ENCODE data around the gene ARHGAP12. TPM values are rescaled to one million over a fixed set of nuclear protein-coding genes. Genes with fewer than 3 reads are reported as not detected.

The ARHGAP12 gene
- total RNA-seq, 1 donor from 2014 or later = 11.4 TPM

DNA sequence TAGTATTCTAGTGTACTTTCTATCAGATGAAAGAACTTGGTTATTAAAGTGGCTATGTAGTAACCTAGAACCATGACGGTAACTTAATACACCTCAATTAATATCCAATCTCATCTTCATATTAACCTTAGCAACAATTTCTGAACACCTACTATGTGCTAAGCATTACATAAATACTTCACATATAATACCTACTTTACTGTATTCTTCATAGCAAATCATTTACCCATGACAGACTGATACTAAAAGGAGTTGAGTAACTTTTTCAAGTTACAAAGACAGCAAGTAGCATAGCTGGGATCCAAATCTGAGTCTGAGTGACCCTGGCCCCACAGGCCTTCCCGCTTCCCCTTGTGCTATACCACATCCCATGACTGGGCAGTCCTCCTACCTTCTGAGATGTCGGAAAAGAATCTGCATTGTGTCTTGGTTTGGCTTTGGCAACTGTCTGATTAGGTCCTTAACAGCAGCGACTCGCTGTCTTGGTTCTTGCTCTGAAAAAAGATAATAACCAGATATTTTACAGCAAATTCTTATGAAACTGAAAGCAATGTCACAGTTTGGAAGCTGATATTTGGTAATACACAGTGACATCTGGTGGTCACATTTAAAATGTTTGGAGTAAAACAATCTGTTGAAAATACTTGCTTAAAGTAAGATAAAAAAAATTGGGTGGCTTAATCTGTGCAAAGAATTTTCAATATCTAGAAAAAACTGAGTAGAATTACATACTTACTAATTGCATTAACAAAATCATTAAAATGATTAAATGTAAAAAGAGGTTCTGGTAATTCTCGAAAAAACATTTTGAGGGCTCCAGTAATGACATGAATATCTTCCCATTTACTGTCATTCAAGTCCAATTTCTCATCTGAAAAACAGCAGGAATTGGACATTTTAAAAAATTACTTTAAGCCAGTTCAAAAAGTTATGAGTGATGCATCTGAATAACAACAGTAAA, 120.1 kb downstream of the ARHGAP12 start:
- TF ChIP-seq, protein P1, sequence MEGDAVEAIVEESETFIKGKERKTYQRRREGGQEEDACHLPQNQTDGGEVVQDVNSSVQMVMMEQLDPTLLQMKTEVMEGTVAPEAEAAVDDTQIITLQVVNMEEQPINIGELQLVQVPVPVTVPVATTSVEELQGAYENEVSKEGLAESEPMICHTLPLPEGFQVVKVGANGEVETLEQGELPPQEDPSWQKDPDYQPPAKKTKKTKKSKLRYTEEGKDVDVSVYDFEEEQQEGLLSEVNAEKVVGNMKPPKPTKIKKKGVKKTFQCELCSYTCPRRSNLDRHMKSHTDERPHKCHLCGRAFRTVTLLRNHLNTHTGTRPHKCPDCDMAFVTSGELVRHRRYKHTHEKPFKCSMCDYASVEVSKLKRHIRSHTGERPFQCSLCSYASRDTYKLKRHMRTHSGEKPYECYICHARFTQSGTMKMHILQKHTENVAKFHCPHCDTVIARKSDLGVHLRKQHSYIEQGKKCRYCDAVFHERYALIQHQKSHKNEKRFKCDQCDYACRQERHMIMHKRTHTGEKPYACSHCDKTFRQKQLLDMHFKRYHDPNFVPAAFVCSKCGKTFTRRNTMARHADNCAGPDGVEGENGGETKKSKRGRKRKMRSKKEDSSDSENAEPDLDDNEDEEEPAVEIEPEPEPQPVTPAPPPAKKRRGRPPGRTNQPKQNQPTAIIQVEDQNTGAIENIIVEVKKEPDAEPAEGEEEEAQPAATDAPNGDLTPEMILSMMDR (IDR thresholded peaks at IDR 0.05) = peak; percentile 49 to 66 (median 60)
- Histone ChIP-seq H3K27me3 (no peaks in the 10 kb centered on the region), H3K4me3 (peak overlapping the region; percentile 20 to 49), H3K4me1 (no peaks in the 10 kb centered on the region), H3K27ac (peak overlapping the region; percentile 38 to 66), H3K36me3 (no peaks in the 10 kb centered on the region), H3K9me3 (no peaks in the 10 kb centered on the region)
- no peak for DNase-seq (ENCODE audit: low spot score in 2 of 2)
- intact Hi-C loops (cut with DNase I) = loop anchor here (1.0 to 10.0 kb wide), 5 partner anchors 46 to 1082 kb away; partner anchors contain the start of gene ZEB1

DNA sequence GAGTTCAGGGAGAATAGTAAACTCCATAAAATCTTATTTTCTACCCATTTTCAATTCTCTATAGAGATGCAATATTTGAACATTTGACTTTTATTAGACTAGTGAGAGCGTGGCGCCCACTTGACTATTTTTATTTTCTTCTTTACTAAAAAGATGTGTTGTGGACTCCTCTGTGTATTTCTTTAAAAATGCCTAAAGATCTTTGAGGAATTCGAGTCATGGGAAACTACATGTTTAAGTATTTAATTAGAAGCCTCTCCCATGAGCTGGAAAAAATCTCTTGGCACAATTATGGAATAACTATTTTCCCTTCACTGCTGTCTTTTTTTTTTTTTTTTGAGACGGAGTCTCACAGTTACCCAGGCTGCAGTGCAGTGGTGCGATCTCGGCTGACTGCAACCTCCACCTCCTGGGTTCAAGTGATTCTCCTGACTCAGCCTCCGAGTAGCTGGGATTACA, 124.2 kb downstream of the ARHGAP12 start:
- Histone ChIP-seq H3K27me3 (no peaks in the 10 kb centered on the region), H3K27ac (no peak overlapping the region), H3K4me1 (no peaks in the 10 kb centered on the region), H3K36me3 (no peaks in the 10 kb centered on the region), H3K4me3 (no peak overlapping the region), H3K9me3 (no peaks in the 10 kb centered on the region)
- TF ChIP-seq, protein P1 (IDR thresholded peaks at IDR 0.05) = no peak
- intact Hi-C loops (cut with DNase I) = loop anchor here (10.0 kb wide), 2 partner anchors 280 to 490 kb away; partner anchors contain the start of gene ZEB1
- DNase-seq (ENCODE audit: low spot score in 2 of 2) = no peak

DNA sequence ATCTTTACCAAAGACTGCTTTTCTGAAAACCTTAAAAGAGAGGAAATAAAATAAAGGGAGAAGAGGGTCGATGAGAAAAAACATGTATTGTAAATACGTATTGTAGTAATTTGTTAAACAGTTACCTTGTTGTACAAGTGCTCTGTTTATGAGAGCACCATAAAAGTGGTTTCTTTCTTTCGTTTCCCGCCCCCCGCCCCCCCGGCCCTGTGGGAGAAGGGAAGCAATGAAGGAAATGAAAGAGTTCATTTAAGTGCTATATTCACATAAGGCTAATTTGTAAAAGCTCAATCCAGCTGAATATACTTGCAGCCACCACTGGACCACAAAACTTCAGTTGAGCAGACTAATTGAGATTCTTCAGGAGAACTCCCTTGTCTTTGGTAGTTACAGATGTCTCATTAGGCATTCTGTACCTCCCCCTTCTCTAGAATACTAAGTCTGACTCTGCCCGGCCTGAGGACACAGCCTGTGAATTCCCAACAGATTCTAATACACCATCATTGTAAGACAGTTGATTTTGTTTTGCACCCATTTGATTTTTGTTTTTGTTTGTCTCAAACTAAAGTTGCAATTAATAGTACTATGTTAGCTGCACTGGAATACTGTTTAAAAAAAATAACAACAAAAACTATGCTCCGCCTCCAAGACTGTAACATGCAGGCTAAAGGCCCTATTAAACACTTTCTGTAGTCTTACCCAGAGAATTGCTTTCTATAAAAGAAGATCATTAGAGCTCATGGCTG, 124.9 kb downstream of the ARHGAP12 start:
- TF ChIP-seq, protein P1 (IDR thresholded peaks at IDR 0.05) = no peak
- intact Hi-C loops (cut with DNase I) = loop anchor here (10.0 kb wide), 2 partner anchors 279 to 489 kb away; partner anchors contain the start of gene ZEB1
- Histone ChIP-seq H3K4me3 (no peak overlapping the region), H3K27me3 (no peaks in the 10 kb centered on the region), H3K4me1 (no peaks in the 10 kb centered on the region), H3K36me3 (no peaks in the 10 kb centered on the region), H3K9me3 (no peaks in the 10 kb centered on the region), H3K27ac (no peak overlapping the region)
- no peak for DNase-seq (ENCODE audit: low spot score in 2 of 2)

DNA sequence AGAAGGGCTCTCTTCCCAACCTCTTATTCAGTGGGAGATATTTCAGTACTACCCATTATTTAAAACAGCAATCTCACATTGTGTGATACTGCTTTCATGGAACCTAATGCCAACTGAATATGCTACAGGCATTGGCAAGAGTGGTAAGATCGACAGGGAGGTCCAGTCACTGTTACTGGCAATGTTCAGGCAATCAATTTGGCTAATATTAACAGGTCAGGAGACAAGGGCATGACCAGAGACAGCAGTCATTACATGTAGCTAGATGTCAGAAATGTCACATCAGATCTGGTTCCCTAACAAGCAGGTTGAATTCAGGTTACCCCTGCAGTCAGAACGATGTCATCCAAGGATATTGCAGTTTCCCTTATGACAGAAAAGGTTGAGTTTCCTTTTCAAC, 129.4 kb downstream of the ARHGAP12 start:
- Histone ChIP-seq H3K27ac (no peak overlapping the region), H3K4me3 (no peak overlapping the region), H3K36me3 (no peaks in the 10 kb centered on the region), H3K27me3 (no peaks in the 10 kb centered on the region), H3K4me1 (no peaks in the 10 kb centered on the region), H3K9me3 (no peaks in the 10 kb centered on the region)
- no peak for DNase-seq (ENCODE audit: low spot score in 2 of 2)
- TF ChIP-seq, protein P1 (IDR thresholded peaks at IDR 0.05) = no peak
- intact Hi-C loops (cut with DNase I) = no loop called here

DNA sequence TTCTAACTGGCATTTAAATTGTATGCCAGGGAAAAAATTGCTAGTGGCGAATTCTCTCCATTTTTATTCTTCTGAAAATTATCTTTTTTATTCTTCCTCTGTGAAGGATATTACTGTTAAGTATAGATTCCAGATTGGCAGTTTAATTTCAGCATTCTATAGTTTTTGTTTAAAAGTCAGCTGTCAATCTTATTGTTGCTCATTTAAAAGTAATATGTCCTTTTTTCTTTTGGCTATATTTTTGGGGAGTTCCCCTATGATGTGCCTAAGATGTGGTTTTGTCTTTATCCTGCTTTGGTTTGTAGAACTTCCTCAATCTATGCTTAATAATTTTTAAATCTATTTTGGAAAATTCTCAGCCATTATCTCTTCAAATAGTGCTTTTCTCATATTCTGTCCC, 135.9 kb downstream of the ARHGAP12 start:
- TF ChIP-seq, protein P1 (IDR thresholded peaks at IDR 0.05) = no peak
- Histone ChIP-seq H3K4me1 (no peaks in the 10 kb centered on the region), H3K27ac (no peak overlapping the region), H3K36me3 (no peaks in the 10 kb centered on the region), H3K27me3 (no peaks in the 10 kb centered on the region), H3K4me3 (no peak overlapping the region), H3K9me3 (no peaks in the 10 kb centered on the region)
- no peak for DNase-seq (ENCODE audit: low spot score in 2 of 2)
- intact Hi-C loops (cut with DNase I) = no loop called here

Measured in ascending aorta (tissue), 2 donors.